HG03342 (cell line): ENCODE results near the gene PKD1.

ENCODE experiments used
- ATAC-seq: cut with Tn5 transposase; IDR thresholded peaks from one replicate; pipeline ENCODE4 v1.9.1; 2021; ENCODE audit warnings: mild to moderate bottlenecking, moderate library complexity; ENCODE audit not compliant: unreplicated experiment

Gene PKD1

DNA sequence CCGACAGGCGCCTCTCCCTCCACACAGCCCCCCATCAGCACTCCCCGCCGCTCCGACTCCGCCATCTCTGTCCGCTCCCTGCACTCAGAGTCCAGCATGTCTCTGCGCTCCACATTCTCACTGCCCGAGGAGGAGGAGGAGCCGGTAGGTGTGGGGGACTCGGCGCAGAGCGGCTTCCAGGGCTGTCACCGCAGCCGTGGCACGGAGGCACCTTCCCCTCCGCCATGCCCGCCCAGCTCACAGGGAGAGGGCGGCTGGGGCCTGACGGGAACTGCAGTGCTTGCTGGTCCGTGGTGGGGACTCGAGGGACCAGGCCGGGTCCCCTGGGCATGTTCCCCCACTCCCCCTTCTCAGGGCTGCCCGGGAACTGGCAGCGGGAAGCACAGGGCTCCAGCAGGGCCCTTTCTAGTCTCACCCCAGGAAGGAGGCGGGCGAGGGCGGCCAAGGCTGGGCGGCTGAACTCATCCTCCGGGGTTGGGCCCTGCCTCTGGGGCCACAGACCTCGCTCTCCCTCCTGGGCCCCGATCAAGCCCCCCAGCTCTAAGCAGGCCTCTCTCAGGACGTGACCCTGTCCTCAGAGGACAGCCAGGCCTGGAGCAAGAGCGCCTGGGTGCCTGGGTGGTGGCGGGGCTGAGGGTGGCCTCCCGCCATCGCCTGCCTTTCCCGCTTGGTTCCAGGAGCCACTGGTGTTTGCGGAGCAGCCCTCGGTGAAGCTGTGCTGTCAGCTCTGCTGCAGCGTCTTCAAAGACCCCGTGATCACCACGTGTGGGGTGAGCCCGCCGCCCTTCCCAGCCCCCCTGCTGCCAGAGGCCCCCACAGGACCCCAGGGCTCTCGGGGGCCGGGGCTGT lies 35.1 kb upstream of the PKD1 start:
- ATAC-seq, result no peak

DNA sequence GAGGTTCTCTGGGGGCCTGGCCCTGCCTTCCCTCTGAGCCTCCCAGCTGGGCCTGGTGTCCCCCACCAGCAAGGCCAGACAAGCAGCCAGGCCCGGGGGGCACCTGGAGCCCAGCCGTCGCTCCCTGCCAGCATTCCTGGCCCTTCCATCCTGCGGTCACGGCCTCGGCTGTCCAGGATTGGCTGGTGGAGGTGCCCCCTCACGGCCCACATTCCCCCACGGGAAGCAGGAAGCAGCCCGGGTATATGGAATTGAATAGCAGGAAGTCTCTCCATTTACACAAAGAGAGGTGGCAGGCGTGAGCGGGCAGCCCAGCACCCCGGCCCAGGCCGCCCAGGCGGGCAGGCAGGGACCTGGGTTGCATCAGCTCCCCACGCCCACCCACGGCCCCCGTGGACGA lies 34.4 kb upstream of the PKD1 start:
- ATAC-seq, result no peak

DNA sequence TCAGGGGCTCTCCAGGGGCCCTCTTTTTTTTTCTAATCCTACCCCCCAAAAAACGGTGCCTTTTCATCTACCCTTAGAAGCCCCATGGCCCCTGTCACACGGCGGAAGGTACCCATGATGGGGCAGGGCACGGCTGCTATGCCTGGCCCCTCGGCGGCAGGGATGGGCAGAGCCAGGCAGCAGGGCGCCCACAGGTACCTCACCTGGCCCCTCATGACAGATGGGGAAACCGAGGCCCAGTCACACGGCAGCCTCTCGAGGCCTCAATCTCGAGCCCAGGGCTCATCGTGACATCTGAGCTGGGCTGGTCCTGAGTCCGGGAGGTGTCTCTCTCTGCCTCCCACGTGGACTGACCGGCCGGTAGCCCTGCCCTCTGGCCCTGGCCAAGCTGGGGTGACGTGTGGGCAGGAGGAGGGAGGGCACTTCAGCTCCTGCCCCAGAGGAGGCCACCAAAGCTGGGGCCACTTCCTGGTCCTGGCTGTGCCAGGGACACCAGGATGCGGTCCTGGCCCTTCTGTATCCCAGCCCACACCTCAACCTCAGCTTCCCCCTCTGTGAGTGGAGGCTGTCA lies 31.5 kb upstream of the PKD1 start:
- ATAC-seq, result no peak

DNA sequence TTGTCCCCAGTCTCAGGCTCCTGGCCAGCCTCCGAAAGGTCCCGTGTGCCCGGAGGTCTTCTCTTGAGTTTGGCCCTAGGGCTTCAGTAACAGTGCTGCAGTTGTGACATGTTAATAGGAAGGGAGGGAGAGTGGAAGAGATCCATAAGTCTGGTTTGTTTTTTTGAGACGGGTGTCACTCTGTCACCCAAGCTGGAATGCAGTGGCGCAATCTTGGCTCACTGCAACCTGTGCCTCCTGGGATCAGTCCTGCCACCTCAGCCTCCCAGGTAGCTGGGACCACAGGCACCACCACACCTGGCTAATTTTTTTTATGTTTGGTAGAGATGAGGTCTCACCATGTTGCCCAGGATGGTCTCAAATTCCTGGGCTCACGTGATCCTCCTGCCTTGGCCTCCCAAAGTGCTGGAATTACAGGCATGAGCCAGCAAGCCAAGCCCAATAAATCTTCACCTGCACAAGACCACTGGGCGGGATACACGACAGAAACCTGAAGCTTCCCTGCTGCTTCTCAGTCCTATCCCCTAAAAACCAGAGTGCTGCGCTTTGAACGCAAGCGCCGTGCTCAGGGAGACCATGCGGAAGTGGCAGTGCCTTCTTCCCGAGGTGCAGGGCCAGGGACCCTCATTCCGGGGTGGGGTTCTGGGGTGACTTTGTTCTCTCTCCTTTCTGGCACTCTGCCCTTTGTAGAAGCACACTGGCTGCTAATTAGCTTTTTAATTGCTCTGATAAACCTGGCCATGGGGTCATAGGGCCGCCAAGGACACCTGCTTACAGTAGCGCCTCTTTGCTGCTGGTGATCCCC lies 30.8 kb upstream of the PKD1 start:
- no peak for ATAC-seq

DNA sequence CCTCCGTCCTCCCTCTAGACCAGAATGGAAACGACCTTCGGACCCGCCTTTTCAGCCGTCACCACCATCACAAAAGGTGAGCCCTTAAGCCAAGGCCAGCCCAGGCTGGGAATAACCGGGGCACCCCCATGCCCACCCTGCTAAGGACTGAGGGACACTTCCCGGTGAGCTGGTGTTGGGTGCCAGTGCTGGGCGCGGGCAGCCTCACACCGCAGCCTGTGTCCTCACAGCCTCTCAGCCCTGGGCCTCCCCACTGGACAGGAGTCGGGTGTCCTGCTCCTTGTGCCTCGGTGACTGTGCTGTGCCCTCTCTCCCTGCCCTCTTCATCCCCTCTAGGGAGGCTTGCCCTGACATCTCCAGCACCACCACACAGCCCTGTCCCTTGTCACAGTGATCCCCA lies 30.2 kb upstream of the PKD1 start:
- ATAC-seq, result no peak

DNA sequence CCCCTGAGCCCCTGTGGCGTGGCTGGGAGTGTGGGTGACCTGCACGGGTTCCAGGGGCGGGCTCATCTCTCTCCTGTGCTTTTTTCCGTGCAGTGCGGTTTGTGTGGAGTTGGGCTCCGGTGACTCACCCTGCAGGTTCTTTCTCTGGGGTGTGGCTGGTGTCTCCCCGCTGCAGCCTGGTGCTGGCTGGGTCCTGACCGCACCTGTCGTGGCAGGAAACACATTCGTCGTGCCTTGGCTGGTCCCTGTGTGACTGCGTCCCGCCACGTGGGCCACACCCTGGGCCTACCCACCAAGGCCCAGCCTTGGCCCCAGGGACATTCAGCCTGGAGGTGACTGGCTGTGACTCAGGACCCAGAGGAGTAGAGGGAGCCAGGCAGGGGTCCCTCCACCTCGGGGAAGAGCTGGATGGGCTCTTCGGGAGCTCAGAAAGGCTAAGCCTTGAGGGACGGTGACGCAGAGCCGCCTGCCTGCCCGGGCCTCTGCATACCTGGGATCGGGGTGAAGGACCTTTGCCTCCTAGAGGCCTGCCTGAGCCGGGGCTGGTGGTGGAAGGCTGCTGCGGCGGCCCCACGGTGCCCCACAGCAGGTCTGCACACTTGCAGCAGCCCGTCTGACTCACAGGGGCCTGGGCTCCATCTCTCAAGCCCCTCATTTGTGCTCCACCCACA lies 27.6 kb upstream of the PKD1 start:
- ATAC-seq, result no peak

DNA sequence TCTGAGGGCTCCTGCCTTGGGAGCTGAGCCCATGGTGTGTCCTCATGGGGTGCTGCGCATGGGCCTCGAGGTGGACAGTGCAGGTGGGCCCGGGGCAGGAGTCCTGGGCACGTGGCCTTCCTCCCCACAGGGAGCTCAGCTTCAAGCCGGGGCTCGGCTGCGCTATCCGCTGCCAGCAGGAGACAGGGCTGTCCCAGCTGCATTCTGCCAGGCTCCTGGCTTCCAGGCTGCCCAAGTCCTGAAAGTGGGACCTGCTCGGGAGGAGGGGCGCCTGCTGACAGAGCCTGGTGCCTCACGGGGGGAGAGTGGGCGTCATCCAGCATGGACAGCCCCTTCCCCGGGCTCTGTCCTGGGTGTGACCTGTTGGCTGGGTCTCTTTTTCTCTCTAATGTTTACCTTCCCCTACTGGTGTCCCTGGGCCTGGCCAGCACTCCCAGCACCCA lies 27.0 kb upstream of the PKD1 start:
- ATAC-seq, result no peak

DNA sequence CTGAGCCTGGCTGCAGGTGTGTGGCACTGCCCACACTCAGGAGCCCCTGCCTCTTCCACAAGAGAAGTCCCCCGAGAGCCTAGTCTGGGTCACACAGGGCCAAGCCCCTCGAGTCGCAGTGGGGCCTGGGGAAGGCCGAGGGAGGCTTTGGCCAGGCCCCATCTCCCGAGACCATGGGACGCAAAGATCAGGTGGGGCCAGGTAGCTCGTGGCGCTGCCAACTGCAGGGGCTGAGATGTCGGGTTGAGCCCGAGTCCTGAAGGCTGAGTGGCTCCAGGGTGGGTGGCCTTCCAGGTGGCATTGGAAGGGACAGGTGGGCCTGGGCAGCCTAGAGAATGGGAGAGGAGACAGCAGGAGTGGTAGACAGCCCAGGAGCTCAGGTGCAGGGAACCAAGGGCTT lies 26.2 kb upstream of the PKD1 start:
- ATAC-seq, result no peak

DNA sequence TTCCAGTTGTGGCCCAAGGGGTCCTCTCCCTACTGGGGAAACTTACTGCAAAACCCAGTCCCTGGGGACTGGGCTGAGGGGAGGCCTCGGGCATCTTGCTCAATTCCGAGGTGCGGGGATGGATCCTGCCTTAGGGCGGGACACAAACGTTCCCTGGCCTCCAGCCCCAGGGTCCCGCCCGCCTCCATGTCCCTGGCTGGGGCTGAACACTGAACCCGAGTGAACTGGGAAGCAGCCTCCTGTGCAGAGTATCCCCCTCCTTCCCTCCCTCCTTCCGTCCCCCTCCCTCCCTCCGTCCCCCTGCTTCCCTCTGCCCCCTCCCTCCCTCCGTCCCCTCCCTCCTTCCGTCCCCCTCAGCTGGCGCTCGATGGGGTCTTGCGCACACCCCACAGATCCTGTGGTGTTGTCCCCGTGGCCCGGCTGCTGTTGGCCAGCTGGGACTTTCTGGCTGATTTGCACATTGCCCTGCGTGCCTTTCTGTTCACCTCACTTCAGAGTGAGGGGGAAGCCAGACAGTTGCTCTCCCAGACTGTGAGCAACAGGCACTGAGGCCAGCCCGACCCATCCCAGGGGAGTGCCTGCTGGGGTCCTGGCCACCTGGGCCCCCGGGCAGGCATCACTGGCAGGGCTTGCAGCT lies 25.3 kb upstream of the PKD1 start:
- ATAC-seq, result no peak

DNA sequence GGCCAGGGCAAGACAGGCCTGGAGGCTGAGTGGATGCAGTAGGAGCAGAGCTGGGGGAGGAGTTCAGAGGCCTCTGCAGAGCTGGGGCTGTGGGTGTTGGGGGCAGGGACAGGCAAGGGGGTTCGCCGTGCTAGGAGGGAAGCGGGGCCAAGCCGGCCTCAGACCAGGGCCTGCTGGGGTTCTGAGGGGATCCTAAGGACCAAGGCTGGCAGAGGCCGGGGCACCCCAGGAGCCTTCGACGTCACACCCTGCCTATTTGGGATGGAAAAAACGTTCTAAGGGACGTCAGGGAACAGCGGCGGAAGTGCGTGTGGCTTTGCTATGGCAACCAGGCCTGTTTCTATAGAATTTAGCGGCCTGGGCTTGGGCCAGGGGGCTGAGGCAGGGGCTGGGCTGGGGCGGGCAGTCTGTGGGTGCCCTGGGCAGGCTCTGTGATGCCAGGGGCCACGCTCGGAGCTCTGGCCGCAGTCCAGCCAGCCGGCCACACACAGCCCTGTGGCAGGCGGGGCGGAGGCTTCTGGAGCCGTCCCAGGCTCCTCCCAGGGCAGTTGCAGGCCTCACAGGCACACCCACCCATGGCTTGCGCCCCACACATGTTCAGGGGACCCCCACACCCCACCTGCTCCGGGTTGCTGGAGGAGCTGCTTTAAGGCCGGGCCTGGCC lies 23.6 kb upstream of the PKD1 start:
- ATAC-seq, result no peak

DNA sequence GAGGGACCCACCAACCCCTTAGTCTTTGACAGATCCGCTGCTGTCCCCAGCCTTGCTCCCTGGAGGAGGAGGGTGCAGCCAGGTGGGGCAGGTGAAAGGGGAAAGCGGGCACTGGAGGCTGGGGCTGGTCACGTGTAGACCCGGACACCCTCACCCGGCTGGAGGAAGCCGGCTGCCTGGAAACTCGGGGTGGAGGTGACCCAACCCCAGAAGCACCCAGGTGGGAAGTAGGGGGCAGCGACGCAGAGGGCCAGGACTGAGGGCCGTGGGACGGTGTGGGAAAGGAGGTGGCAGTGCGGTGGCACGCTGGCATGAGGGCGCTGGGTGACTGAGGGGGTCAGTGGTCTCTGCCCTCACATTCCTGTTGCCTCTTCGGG lies 22.6 kb upstream of the PKD1 start:
- ATAC-seq, result no peak

DNA sequence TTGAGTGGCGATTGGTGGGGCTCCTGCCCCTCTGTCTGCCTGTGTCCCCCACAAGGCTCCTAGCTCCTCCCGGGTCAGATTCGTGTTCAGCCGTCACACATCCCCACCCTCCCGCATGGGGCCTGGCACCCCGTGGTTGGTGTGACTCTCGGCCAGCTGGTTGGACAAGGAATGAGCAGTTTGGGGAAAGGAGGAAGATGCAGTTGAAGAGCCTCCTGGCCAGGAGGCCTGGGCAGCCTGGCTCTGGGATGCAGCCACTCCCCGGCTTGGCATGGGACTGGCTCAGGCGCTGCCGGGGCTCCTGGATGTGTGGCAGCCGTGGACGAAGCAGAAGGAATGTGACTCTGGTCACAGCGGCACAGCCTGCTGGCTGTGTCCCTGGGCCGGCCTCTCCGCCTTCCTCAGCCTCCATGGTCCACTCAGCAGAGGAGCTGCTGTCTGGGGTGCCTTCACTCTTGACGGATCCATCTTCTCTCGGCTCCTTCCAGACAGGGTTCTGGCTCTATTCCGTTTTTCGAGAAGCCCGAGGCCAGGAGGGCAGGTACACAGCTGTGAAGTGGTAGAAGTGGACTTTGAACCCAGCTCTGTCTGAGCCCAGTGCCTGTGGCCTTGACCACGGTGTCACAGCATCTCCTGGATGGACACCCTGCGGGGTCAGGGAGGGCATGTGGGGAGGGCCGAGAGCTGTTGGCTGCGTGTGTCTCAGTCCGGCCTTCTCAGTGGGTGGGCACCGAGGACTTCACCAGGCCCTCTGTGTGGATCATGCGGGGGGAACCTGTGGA lies 22.0 kb upstream of the PKD1 start:
- ATAC-seq, result no peak

DNA sequence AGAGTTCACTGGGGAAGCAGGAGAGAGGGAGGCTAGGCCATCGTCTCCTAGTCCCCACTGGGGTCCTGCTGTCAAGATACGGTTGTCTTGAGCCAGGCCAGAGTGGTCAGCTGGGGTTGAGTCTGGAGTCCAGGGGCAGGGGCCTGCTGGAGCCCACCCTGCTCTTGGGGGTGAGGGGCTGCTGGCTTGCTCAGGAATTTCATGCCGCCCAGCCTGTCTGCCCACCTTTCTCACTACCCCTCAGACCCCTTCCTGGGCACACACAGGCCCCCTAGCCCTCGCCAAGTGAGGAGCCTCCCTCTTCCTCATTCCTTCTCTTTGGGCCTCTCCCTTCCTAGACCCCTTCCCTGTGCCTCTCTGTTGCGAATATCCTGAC lies 21.1 kb upstream of the PKD1 start:
- no peak for ATAC-seq

DNA sequence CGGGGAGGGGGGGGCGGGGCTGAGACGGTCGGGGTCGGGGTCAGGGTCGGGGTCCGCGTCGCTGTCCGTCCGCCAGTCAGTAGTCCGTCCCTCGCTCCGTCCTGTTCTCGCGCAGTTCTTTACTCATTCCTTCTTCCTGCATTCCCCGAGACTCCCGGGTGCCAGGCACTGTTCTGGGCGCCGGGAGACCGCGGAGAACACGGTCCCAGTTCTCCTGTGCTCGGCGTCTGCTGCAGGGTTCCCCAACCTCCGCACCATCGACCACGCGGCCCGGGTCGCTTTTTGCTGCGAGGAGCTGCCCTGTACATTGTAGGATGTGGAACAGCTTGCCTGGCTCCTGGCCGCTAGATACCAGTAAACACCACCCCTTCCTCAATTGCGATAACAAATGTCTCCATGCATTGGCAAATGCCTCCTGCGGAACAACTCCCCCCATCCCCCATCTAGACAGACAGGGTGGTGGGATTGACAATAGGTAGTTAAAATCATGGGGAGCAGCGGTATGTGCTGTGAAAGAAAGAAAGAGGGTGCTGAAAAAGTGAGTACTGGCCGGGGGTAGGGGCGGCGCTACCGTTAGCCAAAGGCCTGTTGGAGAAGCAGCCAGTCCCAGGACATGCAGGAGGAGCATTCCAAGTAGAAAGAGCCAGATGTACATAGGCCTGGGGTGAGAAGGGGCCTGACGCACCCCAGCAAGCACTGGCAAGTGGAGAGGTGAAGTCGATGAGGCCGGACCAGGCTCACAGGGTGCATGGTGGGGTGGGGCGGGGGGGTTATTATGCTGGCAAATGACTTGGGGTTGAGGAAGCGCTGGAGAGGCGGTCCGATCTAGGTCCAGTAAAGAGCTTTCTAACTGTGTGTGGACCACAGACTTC lies 20.5 kb upstream of the PKD1 start:
- no peak for ATAC-seq

DNA sequence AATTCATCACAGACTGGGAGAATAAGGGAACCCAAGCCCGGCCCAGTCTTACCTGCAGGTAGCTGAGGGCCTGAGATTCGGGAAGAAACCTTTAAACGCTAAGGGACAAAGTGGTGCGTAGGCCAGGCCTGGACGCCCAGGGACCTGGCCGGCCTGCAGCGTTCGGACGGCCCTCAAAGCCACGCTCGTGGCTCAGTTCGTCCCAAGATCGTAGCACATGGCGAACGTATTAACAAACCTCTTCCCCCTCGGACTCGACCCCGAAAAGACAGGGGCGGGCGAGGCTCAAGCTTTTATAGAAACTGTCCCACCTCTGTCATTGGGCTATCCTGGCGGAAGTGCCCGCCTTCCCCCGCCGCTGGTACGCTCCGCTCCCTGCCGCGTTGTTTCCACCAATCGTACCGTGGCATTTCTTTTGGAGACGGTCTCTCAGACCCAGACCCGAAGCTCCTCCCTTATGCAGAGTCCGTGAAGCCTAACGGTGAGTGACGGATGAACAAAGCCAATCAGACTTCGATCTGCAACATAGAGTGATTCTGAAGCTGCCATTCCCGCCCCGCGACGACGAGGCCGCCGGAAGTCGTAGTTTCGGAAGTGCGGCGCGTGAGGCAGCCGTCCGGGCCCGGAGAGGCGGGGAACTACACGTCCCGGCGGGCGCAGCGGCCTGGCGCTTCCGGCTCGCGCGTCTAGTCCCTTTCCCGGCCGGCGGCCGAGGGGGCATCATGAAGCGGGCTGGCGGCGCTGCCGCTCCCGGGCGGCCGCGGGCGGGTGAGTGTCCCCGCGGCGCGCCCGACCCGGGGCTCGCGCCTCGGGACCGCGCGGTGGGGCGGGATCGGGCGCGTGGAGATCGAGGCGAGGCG lies 19.6 kb upstream of the PKD1 start, which contains the start of gene TRAF7:
TSS of gene TRAF7 (plus strand) at position 692 of the 860 bp plus-strand sequence. CDS start 8,139 bp downstream, outside the sequence.
- ATAC-seq, result peak; percentile 82

DNA sequence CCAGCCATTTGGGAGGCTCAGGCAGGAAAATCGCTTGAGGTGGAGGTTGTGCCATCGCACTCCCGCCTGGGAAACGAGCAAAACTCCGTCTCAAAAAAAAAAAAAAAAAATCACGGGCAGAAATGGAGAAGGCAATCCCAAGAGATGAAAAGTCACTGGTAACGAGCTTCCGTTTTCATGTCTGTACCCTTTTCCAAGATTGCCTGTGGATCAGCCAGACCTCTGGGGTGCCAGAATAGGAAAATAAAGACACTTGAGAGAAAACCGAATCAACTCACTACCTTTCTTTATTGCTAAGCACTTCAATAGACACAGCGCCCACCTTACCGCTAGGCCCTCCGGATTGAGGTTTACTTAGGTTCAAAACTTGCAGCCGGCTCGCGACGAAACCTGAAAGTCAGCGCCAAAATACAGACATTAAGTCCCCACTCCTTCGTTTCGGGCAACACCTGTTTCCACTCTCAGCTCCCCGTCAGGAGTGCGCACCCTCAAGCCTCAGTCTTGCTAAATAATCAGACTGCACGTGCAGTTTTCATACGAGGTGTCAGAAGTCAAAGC lies 18.9 kb upstream of the PKD1 start:
- no peak for ATAC-seq
